Activated CD4-positive, alpha-beta T cell treated with anti-CD3 and anti-CD28 coated beads, Interleukin-10, Interleukin-2, amounts not matched to agents 100 ng/mL and 50 ng/mL, durations not matched to agents 16 hours and 8 hours (primary cell): Measurements from ENCODE around the gene CYP27A1.

Experiments used
- DNase-seq: peaks from one replicate; pipeline ENCODE4 v3.0.0-alpha.2; 2020

Gene CYP27A1

DNA sequence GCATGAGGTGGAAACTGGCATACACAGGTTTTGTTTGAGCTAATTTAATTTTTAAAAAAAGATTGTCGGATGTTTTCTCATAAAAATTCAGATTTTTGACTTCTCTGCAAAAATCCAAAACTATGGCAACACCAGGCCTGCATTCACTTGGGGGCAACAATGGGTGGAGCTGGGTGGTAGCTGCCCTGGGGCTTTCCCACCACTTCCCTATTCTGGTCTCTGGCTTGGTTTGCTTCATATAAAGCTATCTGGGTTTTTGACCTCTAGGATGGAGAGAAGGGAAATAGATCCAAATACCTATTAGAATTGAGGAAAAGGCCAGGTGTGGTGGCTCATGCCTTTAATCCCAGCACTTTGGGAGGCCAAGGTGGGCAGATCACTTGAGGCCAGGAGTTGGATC is 5.5 kb upstream of the CYP27A1 start:
- DNase-seq, result no peak

DNA sequence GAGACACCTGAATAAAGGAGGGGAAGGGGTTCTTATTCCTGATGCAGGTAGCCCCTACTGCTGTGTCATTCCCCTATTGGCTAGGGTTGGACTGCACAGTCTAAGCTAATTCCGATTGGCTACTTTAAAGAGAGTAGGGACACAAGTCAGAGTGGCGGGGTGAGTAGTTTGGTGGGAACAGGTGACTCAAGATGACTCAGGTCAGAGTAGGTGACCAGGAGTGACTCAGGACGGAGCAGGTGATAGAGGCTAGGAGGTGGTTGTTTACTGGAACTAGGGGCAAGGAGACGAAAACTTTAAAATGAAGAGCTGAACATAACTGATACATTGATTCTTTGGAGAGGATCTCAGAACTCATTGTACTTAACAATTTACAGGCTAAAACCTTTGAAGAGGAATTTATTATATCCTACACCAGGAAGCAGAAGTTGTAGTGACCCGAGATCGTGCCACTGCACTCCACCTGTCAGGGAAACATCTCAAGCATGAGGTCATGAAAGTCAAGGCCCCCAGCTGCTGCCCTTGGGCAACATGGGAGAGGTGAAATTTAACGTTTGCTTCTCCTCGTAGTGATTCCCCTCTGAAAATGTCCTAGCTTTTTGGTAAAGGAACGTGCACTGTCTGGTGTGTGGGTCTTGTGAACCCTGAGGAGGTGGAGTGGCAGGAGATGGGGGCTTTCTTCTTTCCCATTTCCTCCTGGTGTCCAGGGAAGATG is 4.5 kb upstream of the CYP27A1 start:
- DNase-seq, result no peak

DNA sequence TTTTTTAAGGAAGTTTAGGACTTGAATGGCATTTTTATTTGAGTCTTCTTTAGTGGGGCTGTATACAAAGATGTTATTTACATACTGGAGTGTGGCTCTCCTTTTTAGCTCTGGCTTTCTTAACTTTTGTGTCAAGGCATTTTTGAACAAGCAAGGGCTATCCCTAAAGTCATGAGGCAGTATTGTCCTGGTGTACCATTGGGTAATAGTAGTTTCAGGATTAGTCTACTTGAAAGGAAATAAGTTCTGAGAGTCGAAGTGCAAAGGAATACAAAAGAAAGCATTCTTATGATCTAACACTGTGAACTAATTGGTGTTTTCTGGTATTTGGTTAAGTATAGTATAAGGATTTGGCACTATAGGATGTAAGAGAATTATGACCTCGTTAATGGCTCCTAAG is 1.9 kb upstream of the CYP27A1 start:
- DNase-seq, result peak; percentile 11

DNA sequence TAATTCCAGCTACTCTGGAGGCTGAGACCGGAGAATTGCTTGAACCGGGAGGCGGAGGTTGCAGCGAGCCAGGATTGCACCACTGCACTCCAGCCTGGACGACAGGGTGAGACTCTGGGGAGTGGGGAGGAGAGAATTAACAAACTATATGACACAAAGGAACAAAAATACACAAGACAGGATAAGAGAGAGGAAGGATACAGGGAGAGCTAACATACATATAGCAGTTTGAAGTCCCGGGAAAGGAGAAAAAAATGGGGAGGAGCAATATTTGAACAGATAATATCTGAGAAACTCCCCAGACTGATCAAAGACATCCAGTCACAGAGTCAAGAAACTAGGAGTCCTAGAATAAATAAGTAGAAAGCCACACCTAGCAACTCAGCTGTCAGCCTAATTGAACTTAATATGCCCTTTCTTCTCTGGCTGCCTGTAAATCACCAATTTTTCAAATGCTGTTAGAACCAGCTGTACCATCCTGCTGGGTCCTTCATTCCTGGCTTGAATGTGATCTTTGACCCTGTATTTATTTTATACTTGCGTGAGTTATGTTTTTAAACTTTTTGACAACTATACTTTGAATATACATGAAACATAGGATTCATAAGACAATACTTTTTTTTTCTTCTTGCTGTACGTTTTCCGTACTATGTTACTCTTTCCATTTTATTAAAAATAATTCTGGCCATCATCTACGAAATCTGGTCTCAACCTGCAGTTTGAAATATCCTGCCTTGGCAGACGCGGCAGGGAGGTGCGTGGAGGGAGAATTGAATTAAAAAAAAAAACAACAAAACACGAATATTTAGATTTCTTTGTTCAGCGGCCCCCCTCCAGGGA is 876 bp upstream of the CYP27A1 start:
- no peak for DNase-seq

GRCh38 chr2:218782528-218782844 is 539 bp downstream of the CYP27A1 start:
- DNase-seq, result no peak

DNA sequence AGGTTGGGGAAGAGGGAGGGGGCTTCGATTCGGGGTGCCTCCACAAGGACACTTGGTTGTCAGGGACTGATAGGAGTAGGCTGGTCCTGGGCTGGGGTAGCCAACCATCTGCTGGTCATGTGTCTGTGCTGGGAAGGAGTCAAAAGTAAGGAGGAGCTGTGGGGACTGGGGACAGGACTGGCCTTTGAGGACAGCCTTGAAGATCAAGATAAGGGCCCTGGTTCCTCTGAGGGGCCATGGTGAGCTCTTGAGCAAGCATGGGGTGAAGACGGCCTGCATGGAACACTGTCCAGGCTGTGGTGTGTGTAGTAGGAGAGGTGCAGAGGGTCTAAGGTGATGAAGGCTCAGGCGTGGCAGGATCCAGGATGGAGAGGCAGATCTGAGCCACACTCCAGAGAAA is 1.7 kb downstream of the CYP27A1 start:
- no peak for DNase-seq

DNA sequence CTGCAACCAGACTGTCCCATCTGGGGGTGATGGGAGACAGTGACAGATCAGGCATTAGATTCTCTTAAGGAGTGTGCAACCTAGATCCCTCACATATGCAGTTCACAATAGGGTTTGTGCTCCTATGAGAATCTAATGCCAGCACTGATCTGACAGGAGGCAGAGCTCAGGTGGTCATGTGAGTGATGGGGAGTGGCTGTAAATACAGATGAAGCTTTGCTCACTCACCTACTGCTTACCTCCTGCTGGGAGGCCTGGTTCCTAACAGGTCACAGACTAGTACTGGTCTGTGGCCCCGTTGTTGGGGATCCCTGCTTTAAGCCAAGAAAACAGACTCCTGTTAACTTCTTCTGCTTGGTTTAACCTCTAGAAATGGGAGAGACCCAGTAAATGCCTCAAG is 3.2 kb downstream of the CYP27A1 start:
- DNase-seq, result no peak

- no peak for DNase-seq
Observed at GRCh38 chr2:218786133-218786532, 4.2 kb downstream of the CYP27A1 start.

- DNase-seq, result no peak
Observed at GRCh38 chr2:218788529-218789255, 6.7 kb downstream of the CYP27A1 start.

- no peak for DNase-seq
Observed at GRCh38 chr2:218792433-218792832, 10.5 kb downstream of the CYP27A1 start.

DNA sequence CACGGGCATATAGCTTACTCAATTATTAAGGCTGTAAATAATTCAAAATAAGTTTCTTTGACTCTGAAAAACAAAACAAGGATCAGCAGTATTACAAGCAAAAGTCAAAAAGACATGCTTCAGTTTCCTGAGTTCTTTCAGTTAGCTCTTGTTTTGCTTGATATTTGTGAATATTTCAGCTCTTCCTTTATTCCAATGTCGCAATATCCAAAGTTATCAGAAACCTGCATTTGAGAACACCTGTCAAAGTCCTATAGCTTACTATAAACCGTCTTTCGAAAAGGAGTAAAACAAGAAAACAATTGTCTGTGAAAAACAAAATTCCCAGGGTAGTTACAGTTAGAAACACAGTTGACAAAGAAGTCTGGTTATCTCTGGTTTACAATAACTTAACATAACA is 14.7 kb downstream of the CYP27A1 start:
- DNase-seq, result no peak

GRCh38 chr2:218798767-218799504 is 17.0 kb downstream of the CYP27A1 start:
- no peak for DNase-seq

DNA sequence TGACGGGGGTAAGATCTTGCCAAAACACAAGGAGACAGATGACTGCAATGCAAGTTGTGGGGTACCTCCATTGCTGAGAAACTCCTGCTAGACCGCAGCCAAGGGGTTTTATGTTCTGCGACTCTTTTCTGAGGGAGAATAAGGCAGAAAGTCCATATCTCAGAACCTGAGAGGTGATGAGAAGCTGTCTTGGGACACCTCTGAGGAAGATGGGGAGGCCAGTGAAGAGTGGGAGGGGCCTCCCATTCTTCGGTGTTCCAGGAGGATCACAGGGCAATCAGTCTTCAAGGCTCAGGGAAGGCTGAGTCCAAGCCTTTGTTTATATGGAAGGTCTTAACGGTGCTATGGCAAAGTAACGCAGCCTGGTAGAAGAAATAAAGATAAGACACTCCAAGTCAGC is 18.0 kb downstream of the CYP27A1 start:
- DNase-seq, result no peak

DNA sequence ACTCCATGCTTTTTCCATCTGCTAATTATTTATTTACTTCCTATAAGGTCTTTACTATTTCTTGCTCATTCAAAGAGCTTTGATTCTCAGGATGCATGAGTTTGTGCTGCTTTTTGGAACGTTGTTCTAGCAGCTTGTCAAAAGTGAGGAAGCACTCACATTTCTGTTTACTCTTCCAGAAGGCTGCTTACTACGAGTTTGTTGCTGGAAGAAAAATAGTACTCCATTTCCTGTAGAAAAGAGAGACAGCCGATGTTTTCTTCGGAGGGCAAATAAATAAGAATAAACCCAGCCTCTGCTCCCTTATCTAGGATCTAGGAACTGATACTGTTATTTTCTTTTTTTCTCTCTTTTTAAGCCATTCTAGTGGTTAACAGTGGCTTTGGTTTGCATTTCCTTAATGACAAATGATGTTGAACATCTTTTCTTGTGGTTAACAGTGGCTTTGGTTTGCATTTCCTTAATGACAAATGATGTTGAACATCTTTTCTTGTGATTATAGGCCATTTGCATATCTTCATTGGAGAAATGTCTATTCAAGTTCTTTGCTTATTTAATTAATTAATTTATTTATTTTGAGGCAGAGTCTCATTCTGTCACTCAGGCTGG is 20.5 kb downstream of the CYP27A1 start:
- DNase-seq, result peak; percentile 6

DNA sequence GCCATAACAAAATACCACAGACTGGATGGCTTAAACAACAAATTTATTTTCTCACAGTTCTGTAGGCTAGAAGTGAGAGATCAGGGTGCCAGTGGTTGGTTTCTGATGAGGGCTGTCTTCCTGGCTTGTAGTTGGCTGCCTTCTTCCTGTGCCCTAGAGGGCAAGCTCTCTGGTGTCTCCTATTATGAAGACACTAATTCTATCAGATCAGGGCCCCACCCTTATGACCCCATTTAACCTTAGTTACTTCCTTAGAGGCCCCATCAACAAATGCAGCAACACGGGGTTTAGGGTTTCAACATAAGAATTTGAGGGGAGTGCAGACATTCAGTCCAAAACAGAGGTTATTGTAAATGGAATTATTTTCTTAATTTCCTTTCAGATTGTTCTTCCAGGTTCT is 22.9 kb downstream of the CYP27A1 start:
- DNase-seq, result no peak

GRCh38 chr2:218805627-218806026 is 23.7 kb downstream of the CYP27A1 start:
- DNase-seq, result no peak

DNA sequence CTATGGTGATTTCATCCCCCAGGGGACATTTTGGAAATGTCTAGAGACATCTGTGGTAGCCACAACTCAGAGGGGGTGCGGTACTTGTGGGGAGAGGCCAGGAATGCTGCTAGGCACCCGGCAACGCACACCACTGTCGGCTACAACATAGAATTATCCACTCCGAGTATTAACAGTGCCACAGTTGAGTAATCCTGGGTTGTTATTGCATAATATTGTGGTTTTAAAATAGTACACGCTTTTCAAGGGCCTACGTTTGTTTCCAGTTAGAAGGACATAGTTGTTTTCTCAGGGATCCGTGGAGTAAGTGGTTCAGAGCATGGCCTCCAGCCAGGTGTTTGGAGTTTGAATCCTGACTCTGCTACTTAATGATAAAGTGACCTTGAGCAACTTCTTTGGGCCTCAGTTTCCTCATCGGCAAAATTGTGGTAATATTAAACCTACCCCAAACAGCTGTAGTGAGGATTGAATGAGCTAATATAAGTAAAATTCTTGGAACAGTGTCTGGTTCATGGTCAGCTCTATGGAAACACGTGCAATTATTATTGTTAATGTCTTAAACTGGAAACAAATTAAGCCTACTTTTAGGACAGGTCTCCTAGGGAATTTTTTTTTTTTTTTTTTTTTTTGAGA is 24.5 kb downstream of the CYP27A1 start:
- DNase-seq, result peak; percentile 41

GRCh38 chr2:218807626-218808025 is 25.7 kb downstream of the CYP27A1 start:
- DNase-seq, result no peak

- DNase-seq, result no peak
Observed at GRCh38 chr2:218809515-218809914, 27.6 kb downstream of the CYP27A1 start.

DNA sequence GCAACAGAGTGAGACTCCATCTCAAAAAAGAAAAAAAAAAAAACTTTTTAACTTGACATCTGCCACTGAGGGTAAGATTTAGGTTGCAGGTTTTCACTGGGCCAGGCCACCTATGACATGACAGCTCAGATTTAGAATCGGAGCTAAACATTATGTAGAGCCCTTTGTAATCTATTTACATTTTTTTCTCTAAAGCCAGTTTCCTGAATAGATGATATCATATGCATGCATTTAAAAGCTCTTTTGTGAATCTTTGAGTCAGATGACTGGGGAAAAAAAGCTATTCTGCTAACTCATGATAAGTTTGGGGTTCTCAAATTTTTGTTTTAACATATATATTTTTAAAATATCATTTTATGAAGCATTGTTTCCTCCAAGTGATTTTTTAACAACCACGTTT is 28.3 kb downstream of the CYP27A1 start:
- DNase-seq, result no peak

- no peak for DNase-seq
Observed at GRCh38 chr2:218811382-218811781, 29.4 kb downstream of the CYP27A1 start.

DNA sequence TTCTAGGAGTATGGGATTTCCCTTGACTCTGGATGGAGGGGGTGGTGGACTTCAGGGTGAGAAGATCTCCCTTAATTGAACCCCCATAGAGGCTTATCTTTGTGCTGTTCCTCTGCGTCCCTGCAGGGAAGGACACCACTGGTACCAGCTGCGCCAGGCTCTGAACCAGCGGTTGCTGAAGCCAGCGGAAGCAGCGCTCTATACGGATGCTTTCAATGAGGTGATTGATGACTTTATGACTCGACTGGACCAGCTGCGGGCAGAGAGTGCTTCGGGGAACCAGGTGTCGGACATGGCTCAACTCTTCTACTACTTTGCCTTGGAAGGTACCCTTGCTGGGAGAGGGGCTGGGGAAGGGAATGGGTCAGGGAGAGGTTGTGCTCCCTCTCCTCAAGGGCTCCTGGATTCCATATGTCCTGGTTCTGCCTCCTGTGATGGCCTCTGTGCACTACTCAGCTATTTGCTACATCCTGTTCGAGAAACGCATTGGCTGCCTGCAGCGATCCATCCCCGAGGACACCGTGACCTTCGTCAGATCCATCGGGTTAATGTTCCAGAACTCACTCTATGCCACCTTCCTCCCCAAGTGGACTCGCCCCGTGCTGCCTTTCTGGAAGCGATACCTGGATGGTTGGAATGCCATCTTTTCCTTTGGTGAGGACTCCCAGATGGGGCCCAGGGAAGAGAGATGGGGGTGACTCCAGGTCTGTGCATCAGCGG is 30.3 kb downstream of the CYP27A1 start:
- DNase-seq, result no peak
